GM12875 (cell line): ENCODE results near the gene ODF2.

Experiments used
- H3K4me3 ChIP-seq: one replicate; pipeline ENCODE4 v1.5.1; 2011; ENCODE audit warnings: low read depth, low read length, control low read depth
- CTCF ChIP-seq: IDR thresholded peaks from 2 replicates; pipeline ENCODE4 v1.5.1; 2011; ENCODE audit warnings: low read depth, mild to moderate bottlenecking, control low read depth, inconsistent platforms, low read length, moderate library complexity, borderline replicate concordance; ENCODE audit not compliant: insufficient read depth

Gene ODF2

GRCh38 chr9:128529191-128529590 lies 73.4 kb downstream of the ODF2 start:
- no peak overlapping the region for H3K4me3 ChIP-seq
- TF ChIP-seq CTCF = no peak

GRCh38 chr9:128532581-128532980 lies 76.8 kb downstream of the ODF2 start:
- no peak overlapping the region for H3K4me3 ChIP-seq
- TF ChIP-seq CTCF = no peak

GRCh38 chr9:128540634-128541360 lies 85.0 kb downstream of the ODF2 start:
- no peak for TF ChIP-seq CTCF
- no peak overlapping the region for H3K4me3 ChIP-seq

- TF ChIP-seq CTCF = no peak
- H3K4me3 ChIP-seq = no peak overlapping the region
Measured at GRCh38 chr9:128546504-128546903, 90.7 kb downstream of the ODF2 start.

- TF ChIP-seq CTCF = no peak
- H3K4me3 ChIP-seq = no peak overlapping the region
Measured at GRCh38 chr9:128548876-128549275, 93.1 kb downstream of the ODF2 start.

- no peak overlapping the region for H3K4me3 ChIP-seq
- no peak for TF ChIP-seq CTCF
Measured at GRCh38 chr9:128550226-128550625, 94.4 kb downstream of the ODF2 start.
